HEK293 (cell line): ENCODE measurements around the gene PRR3.

Experiments used
- CTCF ChIP-seq: fragments of 450-650 bp; formaldehyde crosslinking; IDR thresholded peaks from 2 replicates; pipeline ENCODE4 v1.5.1; 2016; ENCODE audit warnings: missing biosample characterization, missing genetic modification characterization
- HOXC10 ChIP-seq: sonication (generic); formaldehyde crosslinking; IDR thresholded peaks from 2 replicates; pipeline ENCODE4 v1.8.1; 2023; ENCODE audit warnings: mild to moderate bottlenecking, missing genetic modification reagents
- KLF10 ChIP-seq: fragments of 450-650 bp; IDR thresholded peaks from 2 replicates; pipeline ENCODE4 v1.5.1; 2018; ENCODE audit warnings: missing biosample characterization, mild to moderate bottlenecking, missing genetic modification characterization
- ZBTB21 ChIP-seq: fragments of 450-650 bp; formaldehyde crosslinking; IDR thresholded peaks from 2 replicates; pipeline ENCODE4 v1.5.1; 2017; ENCODE audit warnings: missing biosample characterization, missing genetic modification characterization
- ZBTB44 ChIP-seq: fragments of 450-650 bp; IDR thresholded peaks from 2 replicates; pipeline ENCODE4 v1.5.1; 2018; ENCODE audit warnings: missing biosample characterization, mild to moderate bottlenecking, missing genetic modification characterization
- ZBTB8A ChIP-seq: fragments of 450-650 bp; formaldehyde crosslinking; IDR thresholded peaks from 2 replicates; pipeline ENCODE4 v1.5.1; 2016; ENCODE audit warnings: missing biosample characterization, missing genetic modification characterization
- ZNF10 ChIP-seq: fragments of 450-650 bp; formaldehyde crosslinking; IDR thresholded peaks from 2 replicates; pipeline ENCODE4 v1.5.1; 2017; ENCODE audit warnings: missing biosample characterization, missing genetic modification characterization
- ZNF274 ChIP-seq, 2 experiments: fragments of 200-500 bp in 1 of 2; fragments of 450-650 bp in 1 of 2; sonication (Bioruptor generic) in 1 of 2; formaldehyde crosslinking in 1 of 2; IDR thresholded peaks; 2 replicates each; pipeline versions ENCODE4 v1.5.1 to v1.6.1; 2014 to 2016; ENCODE audit warnings: borderline replicate concordance in 1 of 2, inconsistent platforms in 1 of 2, low read length in 1 of 2, missing biosample characterization in 1 of 2, missing genetic modification characterization in 1 of 2
- ZNF311 ChIP-seq: fragments of 450-650 bp; formaldehyde crosslinking; IDR thresholded peaks from 2 replicates; pipeline ENCODE4 v1.5.1; 2017; ENCODE audit warnings: missing biosample characterization, missing genetic modification characterization, borderline replicate concordance
- ZNF362 ChIP-seq: fragments of 450-650 bp; formaldehyde crosslinking; IDR thresholded peaks from 2 replicates; pipeline ENCODE4 v1.5.1; 2016; ENCODE audit warnings: missing biosample characterization, missing genetic modification characterization
- ZNF704 ChIP-seq: fragments of 450-650 bp; formaldehyde crosslinking; IDR thresholded peaks from 2 replicates; pipeline ENCODE4 v1.5.1; 2016; ENCODE audit warnings: missing biosample characterization, missing genetic modification characterization
- ZNF76 ChIP-seq: fragments of 450-650 bp; formaldehyde crosslinking; IDR thresholded peaks from 2 replicates; pipeline ENCODE4; 2016; ENCODE audit warnings: low read depth, missing biosample characterization, missing genetic modification characterization, borderline replicate concordance
- ZSCAN30 ChIP-seq: fragments of 450-650 bp; IDR thresholded peaks from 2 replicates; pipeline ENCODE4 v1.5.1; 2018; ENCODE audit warnings: missing biosample characterization, mild to moderate bottlenecking, missing genetic modification characterization, moderate library complexity

- TF ChIP-seq HOXC10 (CRISPR knock-in tag) (no peak), ZBTB21 (tag by site-specific recombination) (no peak), ZNF76 (tag by site-specific recombination) (no peak), CTCF (tag by site-specific recombination) (no peak), ZNF704 (tag by site-specific recombination) (no peak), KLF10 (tag by site-specific recombination) (no peak), ZNF362 (tag by site-specific recombination) (no peak), ZNF274 (IDR thresholded peaks at IDR 0.05; ENCODE audit: low read length) (no peak), ZNF274 (tag by site-specific recombination; IDR thresholded peaks at IDR 0.05; ENCODE audit: borderline replicate concordance) (no peak), ZBTB8A (tag by site-specific recombination) (no peak), ZNF311 (no peak), ZBTB44 (tag by site-specific recombination) (no peak), ZSCAN30 (no peak), ZNF10 (tag by site-specific recombination) (no peak)
Measured at GRCh38 chr6:30601815-30602641, 44.9 kb downstream of the PRR3 start.
